HG02840 (cell line): ENCODE results near the gene CDC42SE2.
"Not testable (repeated sequence)": the region's sequence is repeated elsewhere in the genome, so short reads cannot be mapped to it uniquely, and the experiment has no call there.

Source experiments
- ATAC-seq: cut with Tn5 transposase; IDR thresholded peaks from one replicate; pipeline ENCODE4 v1.9.1; 2021; ENCODE audit warnings: mild to moderate bottlenecking, moderate library complexity, moderate number of reproducible peaks; ENCODE audit not compliant: unreplicated experiment, low FRiP score

The CDC42SE2 gene

GRCh38 chr5:131357739-131358561 lies 94.1 kb downstream of the CDC42SE2 start:
- ATAC-seq = no peak

GRCh38 chr5:131361677-131362315 lies 97.9 kb downstream of the CDC42SE2 start:
- no peak for ATAC-seq

GRCh38 chr5:131363811-131364506 lies 100.1 kb downstream of the CDC42SE2 start:
- ATAC-seq = no peak

- ATAC-seq = no peak
Observed at GRCh38 chr5:131364507-131365050, 100.7 kb downstream of the CDC42SE2 start.

DNA sequence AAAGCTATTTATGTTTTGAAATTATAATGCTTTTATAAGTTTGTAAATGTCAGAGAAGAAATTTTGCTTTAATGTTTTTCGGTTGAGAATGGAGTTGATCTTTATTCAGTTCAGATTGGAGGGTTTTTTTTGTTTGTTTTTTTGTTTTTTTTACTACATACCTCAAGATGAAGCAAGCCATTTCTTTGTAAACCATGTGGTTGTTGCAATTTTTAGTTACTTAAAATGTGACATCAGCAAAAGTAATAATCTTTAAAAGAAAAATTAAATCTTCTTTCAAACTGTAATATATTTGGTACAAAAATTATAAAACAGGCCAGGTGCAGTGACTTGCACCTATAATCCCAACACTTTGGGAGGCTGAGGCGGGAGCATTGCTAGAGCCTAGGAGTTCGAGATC lies 102.6 kb downstream of the CDC42SE2 start:
- no peak for ATAC-seq

DNA sequence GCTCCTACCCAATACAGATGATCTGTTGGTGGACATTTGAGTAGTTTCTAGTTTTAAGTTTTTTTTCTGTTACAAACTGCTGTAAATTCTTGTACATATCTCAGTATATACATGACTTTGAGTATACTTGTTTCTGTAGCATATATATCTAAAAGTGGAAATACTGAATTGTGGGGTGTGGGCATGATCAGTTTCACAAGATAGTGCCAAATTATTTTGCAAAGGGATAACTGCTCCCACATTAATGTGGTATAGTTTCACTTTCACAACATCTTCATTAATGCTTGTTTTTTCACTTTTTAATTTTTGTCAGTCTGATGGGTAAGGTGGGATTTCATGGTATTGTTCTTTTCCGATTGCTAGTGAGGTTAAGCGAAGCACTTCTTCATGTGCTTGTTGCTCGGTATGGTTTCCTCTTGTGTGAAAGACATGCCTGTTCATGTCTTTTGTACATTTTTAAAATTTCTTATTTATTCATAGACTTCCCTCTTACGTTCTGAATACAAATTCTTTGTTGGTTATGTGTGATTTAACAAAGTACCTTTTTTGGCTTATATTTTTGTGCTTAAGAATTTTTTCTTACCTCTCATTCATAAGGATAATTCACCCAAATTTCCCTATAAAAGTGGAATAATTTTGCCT lies 103.5 kb downstream of the CDC42SE2 start:
- ATAC-seq = no peak

DNA sequence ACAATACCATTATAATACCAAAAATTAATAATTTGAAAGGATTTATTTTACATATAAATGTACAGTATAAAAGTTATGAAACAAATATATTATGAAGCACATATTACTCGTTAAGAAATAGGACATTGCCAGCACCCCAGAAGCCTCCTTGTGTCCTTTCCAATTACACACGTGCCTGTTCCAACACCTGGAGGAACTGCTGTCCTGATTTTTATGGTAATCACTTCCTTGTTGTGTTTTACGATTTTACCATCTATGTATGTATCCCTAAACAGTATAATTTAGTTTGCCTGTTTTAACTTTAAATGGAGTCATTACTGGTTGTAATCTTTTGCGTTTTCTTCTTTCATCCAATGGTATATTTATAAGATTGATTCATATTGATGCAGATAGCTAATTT lies 105.0 kb downstream of the CDC42SE2 start:
- no peak for ATAC-seq

DNA sequence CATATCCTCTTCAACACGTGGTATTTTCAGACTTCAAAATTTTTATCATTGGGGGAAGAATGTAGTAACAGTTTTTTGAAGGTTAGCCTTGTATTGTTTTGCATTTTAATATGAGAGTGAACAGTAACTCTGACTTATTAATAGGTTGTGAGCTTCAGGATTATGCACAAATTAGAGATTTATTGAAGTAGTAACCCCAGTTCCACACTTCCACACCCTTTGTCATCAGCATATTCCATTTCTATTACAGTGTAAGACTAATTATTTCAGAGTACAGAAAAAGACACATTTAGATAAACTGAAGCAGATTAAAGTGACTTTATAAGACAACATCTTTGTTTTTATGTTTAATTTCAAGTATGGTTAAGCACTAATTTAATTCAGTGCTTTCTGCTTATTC lies 105.7 kb downstream of the CDC42SE2 start:
- no peak for ATAC-seq

DNA sequence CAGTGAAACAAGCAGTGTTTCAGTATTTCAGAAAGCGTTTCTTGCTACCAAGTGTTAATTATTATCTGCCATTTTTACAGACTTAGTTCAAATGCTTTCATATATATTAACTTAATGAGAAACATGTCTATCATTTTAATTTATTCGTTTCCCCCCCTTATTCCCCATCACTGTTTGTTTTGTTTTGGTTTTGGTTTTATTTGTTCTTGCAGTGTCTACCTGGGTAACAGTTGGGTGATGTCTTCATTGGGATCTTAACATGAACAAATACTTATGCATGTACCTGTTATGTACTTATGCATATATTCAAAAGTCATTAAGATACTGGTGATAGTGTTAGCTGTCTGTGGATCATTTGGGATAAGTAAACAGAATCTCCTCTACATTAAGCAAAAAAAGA lies 108.0 kb downstream of the CDC42SE2 start:
- no peak for ATAC-seq

DNA sequence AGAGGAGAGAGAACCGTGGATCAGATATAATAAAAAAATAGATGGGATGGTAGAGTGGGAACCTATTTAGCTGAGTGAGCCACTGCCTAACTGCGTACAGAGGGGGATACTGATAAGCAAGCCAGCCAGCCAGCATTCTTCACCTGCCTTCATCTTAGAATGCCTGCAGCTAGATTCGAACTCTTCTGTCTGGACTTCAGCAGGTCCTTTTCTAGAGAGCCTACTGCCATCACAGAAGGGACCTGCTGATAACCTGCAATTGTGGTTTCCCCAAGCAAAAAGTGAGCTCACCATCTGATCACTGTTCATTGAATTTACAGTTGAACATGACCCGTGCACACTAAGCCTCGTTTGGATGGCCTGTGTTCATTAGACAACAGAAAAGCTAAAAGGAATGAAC lies 109.4 kb downstream of the CDC42SE2 start:
- no peak for ATAC-seq

GRCh38 chr5:131375351-131375750 lies 111.5 kb downstream of the CDC42SE2 start:
- ATAC-seq = no peak

DNA sequence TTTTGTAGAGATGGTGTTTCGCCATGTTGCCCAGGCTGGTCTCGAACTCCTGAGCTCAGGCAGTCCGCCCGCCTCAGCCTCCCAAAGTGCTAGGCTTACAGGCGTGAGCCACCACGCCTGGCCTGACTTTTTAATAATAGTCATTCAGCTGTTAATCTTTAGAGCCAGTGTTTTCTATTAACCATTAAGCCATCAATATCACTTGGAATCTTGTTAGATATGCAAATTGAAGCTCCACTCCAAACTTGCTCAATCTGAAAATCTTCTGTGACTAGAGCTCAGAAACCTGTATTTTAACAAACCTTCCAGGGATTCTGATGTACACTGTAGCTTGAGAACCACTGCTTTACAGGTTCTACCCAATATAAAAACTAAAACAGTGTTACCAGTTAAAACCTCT lies 113.5 kb downstream of the CDC42SE2 start:
- ATAC-seq = no peak

DNA sequence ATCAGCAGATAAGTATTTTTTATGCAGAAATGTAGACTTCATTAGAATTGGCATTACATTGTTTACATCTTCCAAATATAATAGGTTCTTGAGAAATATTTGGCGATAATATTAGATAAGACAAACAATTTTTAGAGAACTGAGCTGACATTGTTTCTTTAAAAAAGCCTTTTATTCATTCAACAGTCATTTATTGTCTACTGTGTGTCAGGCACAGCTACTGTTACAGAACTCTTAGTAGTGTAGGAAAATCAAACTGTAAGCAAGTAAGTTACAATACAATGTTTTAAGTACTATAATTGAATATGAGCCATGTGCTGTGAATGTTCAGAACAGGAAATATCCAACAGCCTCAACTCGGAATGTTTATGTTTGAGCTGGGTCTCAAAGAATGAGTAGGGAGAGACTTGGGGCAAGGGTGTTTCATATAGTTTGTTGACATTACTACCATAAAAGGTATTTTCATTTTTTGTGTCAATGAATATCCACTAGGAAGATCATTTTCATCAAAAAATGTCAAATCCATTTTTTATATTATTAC lies 114.0 kb downstream of the CDC42SE2 start:
- no peak for ATAC-seq

DNA sequence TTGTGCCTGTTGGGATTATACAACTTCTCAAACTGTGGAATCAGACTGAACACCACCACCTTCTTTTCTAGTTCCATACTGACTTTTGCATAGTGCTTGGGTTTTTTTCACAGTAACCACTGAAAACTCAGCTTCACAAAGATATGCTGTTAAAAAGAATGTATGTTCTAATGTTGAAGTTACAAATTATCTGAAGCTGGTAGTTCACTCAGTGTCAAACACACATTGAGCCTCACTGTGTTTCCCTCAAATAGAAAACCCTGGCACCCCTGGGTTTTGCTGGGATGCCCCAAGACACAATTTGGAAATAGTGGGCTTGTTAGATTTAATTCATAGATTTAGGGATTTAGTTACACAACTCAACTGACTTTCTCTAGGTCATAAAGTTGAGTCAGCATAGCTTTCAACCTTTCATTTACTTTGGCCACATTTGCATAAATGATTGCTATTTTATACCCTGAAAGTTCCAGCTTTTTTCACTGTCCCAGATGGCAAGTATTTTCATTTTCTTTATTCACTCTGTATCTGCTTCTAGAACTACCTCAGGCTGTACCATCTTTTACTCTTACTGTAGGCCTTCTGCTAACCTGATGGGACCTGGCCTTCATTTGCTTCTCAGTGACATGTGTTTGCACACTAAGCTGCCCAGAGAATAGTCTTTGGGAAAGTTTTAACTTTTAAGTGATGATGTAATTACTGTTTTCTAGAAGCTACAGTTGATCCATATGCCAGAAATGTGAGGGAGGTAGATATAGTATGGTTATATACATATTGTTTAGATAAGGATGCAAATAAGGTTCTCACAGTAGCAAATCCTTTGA lies 115.1 kb downstream of the CDC42SE2 start:
- peak; percentile 18 for ATAC-seq

GRCh38 chr5:131379723-131380122 lies 115.9 kb downstream of the CDC42SE2 start:
- ATAC-seq = peak; percentile 43

DNA sequence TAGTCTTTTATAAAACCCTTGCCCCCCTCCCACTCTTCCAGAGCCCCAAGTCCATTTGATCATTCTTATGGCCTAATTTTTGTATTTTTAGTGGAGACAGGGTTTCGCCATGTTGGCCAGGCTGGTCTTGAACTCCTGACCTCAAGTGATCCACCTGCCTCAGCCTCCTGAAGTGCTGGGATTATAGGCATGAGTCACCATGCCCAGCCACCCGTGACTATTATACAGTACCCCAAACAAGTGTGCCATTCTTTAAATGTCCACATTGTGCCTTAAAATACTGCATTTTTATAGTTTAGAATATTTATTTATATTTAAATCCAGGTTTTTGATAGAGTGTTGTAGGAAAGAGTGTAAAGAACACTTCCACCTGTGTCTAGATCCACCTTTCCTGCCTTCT lies 116.4 kb downstream of the CDC42SE2 start:
- not testable (repeated sequence) for ATAC-seq

DNA sequence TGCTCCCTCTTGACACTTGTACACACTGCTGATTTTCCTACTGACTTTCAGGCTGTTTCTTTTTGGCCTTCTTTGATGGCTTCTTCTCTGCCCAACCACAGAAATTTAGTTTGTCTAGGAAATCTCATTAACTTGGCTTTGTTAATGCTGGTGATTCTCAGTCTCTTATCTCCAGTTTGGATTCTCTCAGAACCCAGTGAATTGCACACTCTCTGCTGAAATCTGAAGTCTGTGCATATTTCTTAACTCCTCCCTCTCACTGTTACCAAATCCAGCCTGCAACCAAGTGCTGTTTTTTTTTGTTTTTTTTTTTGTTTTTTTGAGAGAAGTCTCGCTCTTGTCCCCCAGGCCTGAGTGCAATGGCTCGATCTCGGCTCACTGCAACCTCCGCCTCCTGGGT lies 117.2 kb downstream of the CDC42SE2 start:
- no peak for ATAC-seq

GRCh38 chr5:131381777-131382176 lies 117.9 kb downstream of the CDC42SE2 start:
- ATAC-seq = peak; percentile 35
